GM06990 (cell line): ENCODE results near the gene CCSER1.

Source experiments
- DNase-seq: peaks from one replicate; pipeline ENCODE4 v3.0.0-alpha.2; 2011; ENCODE audit not compliant: insufficient read length; ENCODE audit errors: extremely low read depth
- H3K27me3 ChIP-seq: replicated peaks from 2 replicates; pipeline ENCODE4 v1.6.0; 2011; ENCODE audit warnings: low read length; ENCODE audit not compliant: control insufficient read depth, insufficient read depth
- H3K36me3 ChIP-seq: 2 replicates; pipeline ENCODE4 v1.5.1; 2011; ENCODE audit warnings: low read length; ENCODE audit not compliant: control insufficient read depth, insufficient read depth
- H3K4me3 ChIP-seq: replicated peaks from 2 replicates; pipeline ENCODE4 v1.5.1; 2011; ENCODE audit warnings: low read depth, mild to moderate bottlenecking, control low read depth, low read length
- CTCF ChIP-seq: IDR thresholded peaks from 2 replicates; pipeline ENCODE4 v1.5.1; 2011; ENCODE audit warnings: low read length, control low read depth, mild to moderate bottlenecking, inconsistent platforms; ENCODE audit not compliant: insufficient read depth, poor library complexity, severe bottlenecking

CCSER1 gene

GRCh38 chr4:91220315-91220714 lies 1093.1 kb downstream of the CCSER1 start:
- no peaks in the 10 kb centered on the region for H3K27me3 ChIP-seq
- no peak for TF ChIP-seq CTCF
- no peak for DNase-seq
- H3K36me3 ChIP-seq: no peaks in the 10 kb centered on the region
- H3K4me3 ChIP-seq: no peak overlapping the region

GRCh38 chr4:91222014-91222413 lies 1094.8 kb downstream of the CCSER1 start:
- no peaks in the 10 kb centered on the region for H3K27me3 ChIP-seq
- H3K36me3 ChIP-seq: no peaks in the 10 kb centered on the region
- no peak overlapping the region for H3K4me3 ChIP-seq
- no peak for TF ChIP-seq CTCF
- no peak for DNase-seq

- Histone ChIP-seq H3K27me3 (no peaks in the 10 kb centered on the region), H3K36me3 (no peaks in the 10 kb centered on the region), H3K4me3 (no peak overlapping the region)
- DNase-seq: no peak
- no peak for TF ChIP-seq CTCF
Measured at GRCh38 chr4:91226867-91227266, 1099.7 kb downstream of the CCSER1 start.

- H3K4me3 ChIP-seq: no peak overlapping the region
- no peaks in the 10 kb centered on the region for H3K27me3 ChIP-seq
- DNase-seq: no peak
- H3K36me3 ChIP-seq: no peaks in the 10 kb centered on the region
- no peak for TF ChIP-seq CTCF
Measured at GRCh38 chr4:91228659-91229058, 1101.5 kb downstream of the CCSER1 start.

- Histone ChIP-seq H3K27me3 (no peaks in the 10 kb centered on the region), H3K36me3 (no peaks in the 10 kb centered on the region), H3K4me3 (no peak overlapping the region)
- TF ChIP-seq CTCF: no peak
- DNase-seq: no peak
Measured at GRCh38 chr4:91233164-91233563, 1106.0 kb downstream of the CCSER1 start.

GRCh38 chr4:91243132-91243531 lies 1115.9 kb downstream of the CCSER1 start:
- TF ChIP-seq CTCF: no peak
- no peak for DNase-seq
- no peak overlapping the region for H3K4me3 ChIP-seq
- H3K36me3 ChIP-seq: no peaks in the 10 kb centered on the region
- no peaks in the 10 kb centered on the region for H3K27me3 ChIP-seq
